ENCODE data around the gene ATXN7L3.
"Not testable (repeated sequence)": the region's sequence is repeated elsewhere in the genome, so short reads cannot be mapped to it uniquely, and the experiment has no call there.

The ATXN7L3 gene

DNA sequence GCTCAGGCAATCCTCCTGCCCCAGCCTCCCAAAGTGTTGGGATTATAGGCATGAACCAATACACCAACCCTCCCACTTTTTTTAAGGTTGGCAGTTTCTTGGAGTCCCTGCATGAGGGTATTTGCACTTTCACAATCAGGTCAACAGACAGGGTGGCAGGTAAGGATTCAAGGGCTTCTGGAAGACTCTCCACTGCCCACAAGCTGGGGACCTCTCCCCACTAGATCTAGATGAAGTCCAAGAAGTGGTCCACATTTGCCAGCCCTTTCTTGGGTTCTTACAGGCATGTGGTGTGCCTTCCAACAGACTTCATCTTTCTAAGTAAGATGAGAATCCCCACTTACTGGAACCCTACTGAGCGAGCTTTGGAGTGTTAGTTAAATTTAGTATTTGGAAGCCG, 25.3 kb downstream of the ATXN7L3 start:
- no peak for DNase-seq

DNA sequence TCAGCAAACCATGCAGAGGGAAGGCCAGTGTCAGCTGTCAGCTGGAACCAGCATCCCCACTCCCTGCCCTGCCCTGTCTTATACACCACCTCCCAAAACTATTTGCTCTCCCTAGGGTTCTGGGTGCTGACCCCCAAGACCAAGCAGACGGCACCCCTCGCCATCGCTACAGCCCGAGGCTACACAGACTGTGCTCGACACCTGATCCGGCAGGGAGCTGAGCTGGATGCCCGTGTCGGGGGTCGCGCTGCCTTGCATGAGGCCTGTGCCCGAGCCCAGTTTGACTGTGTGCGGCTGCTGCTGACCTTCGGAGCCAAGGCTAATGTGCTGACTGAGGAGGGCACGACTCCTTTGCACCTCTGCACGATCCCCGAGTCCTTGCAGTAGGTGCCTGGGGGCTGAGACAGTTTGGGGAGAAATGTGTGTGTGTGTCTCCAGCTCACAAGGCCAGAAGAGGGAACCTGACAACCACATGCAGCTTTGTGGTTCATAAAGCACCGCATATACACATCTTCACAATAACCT, 27.7 kb downstream of the ATXN7L3 start:
- no peak for DNase-seq

DNA sequence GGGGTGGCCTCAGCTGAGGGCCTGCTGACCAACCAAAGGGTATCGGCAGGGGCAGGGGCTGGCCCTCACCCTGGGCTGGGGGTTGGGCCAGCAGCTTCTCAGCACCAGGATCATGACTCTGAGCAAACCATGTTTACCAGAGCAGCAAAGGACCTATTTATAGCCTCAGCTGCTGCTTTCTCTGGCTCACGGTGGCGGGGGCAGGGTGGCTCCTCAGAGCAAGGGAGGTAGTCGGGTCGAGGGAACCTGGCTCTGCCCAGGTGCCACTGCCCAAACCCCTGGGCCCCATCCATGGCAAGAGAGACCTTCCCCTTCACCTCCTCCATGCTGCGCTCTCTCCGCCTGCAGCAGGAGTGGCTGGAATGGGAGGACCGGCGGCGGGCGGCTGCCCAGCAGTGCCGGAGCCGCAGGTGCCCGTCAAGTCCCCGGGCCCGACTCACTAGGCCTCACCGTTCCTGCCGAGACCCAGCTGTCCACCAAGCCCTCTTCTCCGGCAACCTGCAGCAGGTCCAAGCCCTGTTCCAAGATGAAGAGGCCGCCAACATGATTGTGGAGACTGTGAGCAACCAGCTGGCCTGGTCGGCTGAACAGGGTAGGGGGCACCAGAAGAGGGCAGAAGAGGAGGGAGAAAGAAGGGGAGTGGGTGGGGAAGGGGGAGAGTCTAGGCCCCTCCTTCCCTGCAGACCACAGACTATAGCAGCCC, 29.0 kb downstream of the ATXN7L3 start, which contains the start of gene ASB16:
ASB16 (plus strand) TSS at position 206 of the 703 bp plus-strand sequence; CDS start at position 292, 86 bp downstream.
- peak; percentile 27 for DNase-seq

DNA sequence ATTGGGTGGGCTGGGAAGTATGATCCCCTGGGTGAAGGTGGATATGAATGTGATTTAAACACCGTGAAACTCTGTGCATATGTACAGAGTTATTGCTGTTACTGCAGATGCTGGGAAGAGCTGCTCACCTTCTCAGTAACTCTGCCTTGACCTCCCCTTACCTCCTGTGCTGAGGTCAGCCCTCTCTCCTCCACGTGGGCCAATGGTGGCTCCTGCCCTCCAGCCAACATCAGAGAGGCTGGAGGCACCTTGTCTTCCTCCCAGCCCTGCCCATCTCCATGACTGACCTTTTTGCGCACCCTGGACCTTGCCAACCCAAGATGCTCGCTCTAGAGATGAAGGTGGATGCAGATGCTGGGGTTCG, 29.6 kb downstream of the ATXN7L3 start:
- no peak for DNase-seq

DNA sequence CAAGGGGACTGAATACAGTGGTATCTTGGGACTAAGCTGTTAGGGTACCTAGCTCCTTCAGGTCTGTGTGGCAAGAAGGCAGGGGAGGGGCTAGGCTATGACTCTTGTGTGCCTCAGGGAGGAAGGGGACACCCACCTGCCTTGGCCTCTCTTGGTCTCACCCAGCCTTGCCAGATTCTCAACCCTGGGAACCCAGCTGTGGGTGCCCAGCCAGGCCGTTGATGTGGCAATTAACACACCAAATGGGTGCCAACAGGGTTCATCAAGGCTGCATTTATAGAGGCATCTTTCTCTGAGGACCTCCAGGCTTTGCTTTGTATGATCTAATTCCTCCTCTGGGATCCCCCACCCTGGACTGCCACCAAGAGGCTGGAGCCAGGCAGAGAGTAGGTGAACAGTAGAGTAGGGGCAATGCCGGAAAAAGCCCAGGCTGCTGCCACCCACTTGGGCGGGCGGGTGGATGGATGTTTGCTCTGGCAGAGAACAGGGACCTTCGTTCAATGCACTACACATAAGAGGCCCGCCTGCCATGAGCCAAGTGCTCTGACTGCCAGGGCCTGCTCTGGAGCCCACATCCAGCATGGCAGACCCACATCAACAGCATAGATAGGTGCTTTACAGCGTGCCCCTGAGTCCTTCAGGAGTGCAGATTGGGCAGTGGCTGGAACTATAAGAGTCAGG, 32.4 kb downstream of the ATXN7L3 start:
- no peak for DNase-seq

DNA sequence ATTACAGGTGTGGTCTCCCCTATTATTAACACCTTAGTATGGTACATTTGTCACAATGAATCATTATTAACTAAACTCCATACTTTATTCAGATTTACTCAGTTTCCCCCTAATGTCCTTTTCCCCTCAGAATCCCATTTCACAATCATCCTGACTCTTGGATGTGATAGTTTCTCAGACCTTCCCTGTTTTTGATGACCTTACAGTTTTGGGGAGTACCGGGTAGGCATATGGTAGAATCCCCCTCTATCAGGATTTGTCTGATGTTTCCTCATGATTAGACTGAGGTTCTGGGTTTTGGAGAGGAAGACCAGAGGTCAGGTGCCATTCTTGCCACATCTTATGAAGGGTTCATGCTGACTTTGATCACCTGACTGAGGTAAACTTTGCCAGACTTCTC, 35.2 kb downstream of the ATXN7L3 start:
- DNase-seq, result no peak

DNA sequence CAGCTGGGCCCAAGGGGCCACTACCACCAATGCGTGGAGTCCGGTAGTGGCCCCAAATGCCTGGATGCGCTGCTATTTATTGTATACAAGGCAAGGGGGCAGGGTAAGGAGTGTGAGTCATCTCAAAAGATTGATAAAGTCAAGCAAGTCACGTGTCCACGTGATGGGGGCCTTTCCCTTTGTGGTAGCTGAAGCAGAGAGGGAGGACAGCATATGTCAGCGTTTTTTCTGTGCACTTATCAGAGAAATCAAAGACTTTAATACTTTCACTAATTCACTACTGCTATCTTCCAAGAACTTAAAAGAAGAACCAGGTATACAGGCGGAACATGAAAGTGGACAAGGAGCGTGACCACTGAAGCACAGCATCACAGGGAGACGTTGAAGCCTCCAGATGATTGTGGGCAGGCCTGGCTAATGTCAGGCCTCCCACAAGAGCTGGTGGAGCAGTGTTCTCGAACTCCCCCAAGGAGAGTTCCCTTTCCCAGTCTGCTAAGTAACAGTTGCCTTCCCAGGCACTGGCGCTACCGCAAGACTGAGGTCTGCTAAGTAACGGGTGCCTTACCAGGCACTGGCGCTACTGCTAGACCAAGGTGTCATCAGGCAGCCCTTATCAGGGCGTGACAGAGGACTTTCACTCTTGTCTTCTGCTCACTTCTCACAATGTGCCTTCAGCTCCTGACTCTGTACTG, 40.0 kb downstream of the ATXN7L3 start:
- peak; percentile 17 for DNase-seq

DNA sequence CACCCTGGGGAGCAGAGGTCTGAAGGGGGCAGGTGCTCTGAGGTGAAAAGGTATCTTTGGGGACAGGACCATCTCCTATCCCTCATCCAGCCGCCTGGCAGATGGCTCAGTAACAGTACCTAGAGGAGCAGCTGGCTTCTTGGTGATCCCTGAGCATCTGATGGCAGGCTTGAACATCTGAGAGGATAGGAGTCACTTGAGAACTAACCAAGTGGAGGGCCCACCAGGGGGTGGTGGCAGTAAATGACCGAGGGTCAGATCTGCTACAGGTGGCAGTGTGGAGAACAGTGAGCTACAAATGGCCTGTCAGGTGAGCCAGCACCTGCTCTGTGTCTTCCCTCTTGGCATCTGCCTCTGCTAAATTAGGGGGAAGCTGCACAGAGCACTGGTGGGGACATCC, 44.2 kb downstream of the ATXN7L3 start:
- no peak for DNase-seq

DNA sequence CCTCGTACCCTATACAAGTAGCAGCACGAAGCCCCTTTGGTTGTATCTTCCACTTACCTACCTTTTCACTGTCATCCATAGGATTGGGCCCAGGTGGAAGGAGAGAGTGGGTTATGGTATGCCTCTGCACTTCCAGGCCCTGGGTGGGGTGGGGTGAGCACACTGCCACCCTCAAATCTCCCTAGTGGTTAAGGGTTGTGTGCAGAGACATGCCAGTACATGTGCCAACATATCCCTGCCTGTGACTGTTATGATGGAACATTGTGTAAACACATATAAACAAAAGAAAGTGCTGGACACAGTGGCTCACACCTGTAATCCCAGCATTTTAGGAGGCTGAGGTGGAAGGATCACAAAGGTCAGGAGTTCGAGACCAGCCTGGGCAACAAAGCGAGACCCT, 46.8 kb downstream of the ATXN7L3 start:
- no peak for DNase-seq

DNA sequence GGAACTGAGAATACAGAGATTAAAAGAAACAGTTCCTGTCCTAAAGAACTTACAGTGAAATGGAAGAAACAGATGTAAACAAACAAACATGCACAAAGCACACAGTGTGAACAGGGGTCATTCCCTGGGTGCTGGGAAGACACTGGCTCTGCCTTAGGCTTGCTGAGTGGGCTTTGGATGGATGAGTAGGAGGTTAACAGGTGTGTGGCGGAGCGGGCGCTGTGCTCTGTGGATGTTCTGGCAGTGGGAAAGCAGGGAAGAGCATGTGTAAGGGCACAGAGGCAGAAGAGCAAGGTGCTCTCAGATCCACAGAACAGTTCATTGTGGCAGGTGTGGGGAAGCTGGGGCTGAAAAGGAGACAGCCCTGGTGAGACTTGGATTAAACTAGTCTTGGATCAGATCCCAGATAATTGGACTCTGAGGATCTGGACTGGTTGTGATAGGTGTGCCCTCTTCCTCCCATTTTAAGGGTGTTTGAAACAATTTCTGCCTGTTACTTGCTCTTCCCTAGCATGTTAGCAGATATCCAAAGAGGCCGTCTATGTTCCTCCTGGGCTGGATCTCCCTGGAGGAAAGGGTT, 49.8 kb downstream of the ATXN7L3 start:
- no peak for DNase-seq

DNA sequence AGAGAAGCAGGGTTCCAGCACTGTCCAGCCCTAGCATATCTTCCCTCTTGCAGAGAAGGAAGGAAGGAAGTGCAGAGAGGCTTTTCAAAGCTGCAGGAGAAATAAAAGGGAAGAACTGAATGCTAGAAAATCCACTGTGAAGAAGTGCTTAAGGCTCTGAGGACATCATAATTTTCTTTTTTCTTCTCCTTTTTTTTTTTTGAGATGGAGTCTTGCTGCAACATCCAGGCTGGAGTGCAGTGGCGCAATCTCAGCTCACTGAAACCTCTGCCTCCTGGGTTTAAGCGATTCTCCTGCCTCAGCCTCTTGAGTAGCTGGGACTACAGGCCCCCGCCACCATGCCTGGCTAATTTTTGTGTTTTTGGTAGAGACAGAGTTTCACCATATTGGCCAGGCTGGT, 50.6 kb downstream of the ATXN7L3 start:
- DNase-seq, result not testable (repeated sequence)

DNA sequence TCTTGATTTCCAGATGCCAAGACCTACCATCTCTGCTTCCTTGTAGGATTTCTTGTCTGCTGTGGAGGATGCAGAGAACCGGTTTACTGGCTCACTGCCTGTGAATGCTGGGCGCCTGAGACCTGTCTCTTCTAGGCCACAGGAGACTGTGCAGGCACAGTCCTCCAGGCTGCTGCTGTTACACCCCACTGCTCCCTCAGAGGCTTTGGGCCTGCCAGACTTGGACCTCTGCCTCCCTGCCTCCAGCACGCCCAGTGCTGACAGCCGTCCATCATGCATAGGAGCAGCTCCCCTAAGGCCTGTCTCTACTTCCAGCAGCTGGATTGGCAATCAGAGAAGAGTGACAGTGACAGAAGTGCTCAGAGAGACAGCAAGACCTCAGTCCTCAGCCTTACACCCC, 51.9 kb downstream of the ATXN7L3 start:
- no peak for DNase-seq

DNA sequence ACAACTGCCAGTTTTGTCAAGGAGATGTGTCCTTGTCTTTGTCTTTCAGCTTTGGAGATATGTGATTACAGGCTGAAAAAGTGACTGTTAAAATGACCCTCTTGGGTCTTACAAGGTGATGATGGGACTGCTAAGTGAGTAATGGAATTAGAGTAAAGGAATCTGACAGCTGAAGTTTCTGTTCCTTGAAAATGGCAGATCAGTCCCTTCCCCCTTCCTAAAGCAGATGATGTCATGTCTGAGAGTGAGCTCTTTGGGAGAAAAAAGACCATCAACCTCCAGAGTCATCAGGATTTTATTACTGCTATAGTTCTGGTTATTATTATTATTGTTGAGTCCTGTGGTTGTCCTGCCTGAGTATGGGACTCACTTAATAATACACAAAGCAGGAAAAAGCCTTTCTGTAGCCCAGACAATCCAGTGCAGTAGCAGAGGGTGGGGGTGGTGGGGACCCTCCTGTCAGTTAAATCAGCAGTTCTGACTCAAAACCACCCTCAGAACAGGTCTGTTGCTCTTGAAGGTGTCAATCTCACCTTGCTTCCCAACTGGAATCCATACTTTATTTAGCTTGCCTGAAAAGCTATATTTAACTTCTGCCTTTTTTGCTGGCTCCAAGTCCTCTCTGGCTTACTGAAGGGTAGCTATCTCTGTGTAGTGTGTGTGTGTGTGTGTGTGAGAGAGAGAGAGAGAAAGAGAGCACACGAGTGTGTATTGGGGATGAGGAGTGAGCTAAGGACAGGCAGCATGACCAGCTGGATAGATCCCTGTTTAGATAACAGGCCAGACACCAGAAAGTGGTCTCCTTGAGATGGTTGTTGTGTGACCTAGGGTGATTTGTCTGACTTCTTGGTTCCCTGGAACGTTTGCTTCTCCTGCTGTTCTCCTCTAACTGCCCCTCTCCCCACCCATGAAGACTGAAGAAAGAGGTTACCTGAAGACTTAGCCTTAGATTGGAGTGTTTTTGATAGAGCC, 53.0 kb downstream of the ATXN7L3 start:
- DNase-seq, result no peak

DNA sequence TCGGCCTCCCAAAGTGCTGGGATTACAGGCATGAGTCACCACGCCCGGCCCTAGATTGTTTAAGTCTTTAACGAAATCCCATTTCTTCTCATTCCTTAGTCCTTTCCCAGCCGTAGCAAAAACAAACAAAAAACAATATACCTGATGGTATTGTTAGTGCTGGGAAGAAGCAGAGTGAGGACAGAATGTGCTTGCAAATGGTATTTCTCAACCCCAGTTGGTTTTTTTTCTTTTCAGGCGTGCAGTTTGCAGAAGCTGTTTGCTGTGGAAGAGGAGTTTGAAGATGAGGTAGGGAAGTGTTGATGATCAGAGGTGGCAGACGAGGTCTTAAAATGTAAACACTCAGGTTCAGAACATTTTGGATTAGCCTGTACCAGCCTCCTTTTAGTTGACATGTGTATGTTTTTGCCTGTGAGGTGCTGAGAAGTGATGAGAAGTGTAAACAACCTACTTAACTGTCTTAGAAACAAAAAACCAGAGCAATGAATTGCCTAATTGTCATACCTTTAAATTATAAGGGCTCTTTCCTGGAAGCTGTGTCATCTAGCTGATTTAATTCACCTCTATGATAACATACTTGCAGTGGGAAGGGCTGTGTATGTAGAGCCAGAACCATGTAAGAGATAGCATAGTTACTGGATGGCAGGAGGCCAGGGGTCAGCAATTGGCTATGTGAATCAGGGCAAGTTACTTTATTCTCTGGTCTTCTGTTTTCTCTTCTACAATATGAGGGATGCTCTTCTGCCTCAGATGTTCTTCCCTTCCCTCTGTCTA, 54.5 kb downstream of the ATXN7L3 start:
- DNase-seq, result no peak

DNA sequence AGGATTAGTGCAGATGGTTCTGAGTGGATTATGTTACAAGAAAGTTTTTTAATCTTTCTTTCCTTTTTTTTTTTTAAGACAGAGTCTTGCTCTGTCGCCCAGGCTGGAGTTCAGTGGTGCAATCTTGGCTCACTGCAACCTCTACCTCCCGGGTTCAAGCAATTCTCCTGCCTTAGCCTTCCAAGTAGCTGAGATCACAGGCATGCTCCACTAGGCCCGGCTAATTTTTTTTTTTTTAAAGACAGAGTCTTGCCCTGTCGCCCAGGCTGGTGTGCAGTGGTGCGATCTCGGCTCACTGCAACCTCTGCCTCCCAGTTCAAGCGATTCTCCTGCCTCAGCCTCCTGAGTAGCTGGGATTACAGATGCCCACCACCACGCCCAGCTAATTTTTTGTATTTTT, 55.8 kb downstream of the ATXN7L3 start:
- DNase-seq, result not testable (repeated sequence)

Measured in fibroblast of skin of right quadriceps (primary cell).